IMR-90 (cell line): ENCODE measurements around the gene NETO2. TPM values are rescaled to one million over a fixed set of nuclear protein-coding genes. Genes with fewer than 3 reads are reported as not detected.

Experiments
- ATAC-seq: fragments of 200-7000 bp; cut with Tn5 transposase; 2 replicates; pipeline ENCODE4 v1.9.1; 2020; ENCODE audit warnings: low read depth, mild to moderate bottlenecking, moderate library complexity
- BruUV-seq: library from RNA; stranded (reverse); fragments of 400-500 nt; replicated peaks from 2 replicates; lab custom pipeline; 2021; lab: Mats Ljungman, UMichigan
- CTCF ChIA-PET: fragments of 300-600 bp; formaldehyde crosslinking; extraction: SDS; loops from one replicate; lab custom pipeline; 2021; ENCODE audit warnings: antibody characterized with exemption; lab: Yijun Ruan, JAX
- POLR2A ChIA-PET: fragments of 300-600 bp; sonication (Branson Sonifier 250); formaldehyde crosslinking; loops from one replicate; lab custom pipeline; 2022; ENCODE audit warnings: antibody characterized with exemption; ENCODE audit not compliant: unreplicated experiment; lab: Charles Lee
- DNase-seq: peaks from one replicate; pipeline ENCODE4 v3.0.0; 2013
- H2AFZ ChIP-seq: replicated peaks from 2 replicates; pipeline ENCODE3; 2013; ENCODE audit warnings: low read length, mild to moderate bottlenecking; ENCODE audit not compliant: poor library complexity
- H2AK5ac ChIP-seq: 2 replicates; pipeline ENCODE4 v1.6.1; 2013; ENCODE audit warnings: low read depth, low read length, inconsistent platforms
- H2AK9ac ChIP-seq: replicated peaks from 2 replicates; pipeline ENCODE3; 2013; ENCODE audit warnings: mild to moderate bottlenecking, low read depth, low read length, moderate library complexity; ENCODE audit not compliant: poor library complexity
- H2BK120ac ChIP-seq: 2 replicates; pipeline ENCODE4 v1.6.1; 2013; ENCODE audit warnings: low read depth, low read length, inconsistent platforms
- H2BK15ac ChIP-seq: 3 replicates; pipeline ENCODE4 v1.6.1; 2013; ENCODE audit warnings: low read depth, low read length, inconsistent platforms
- H2BK20ac ChIP-seq: 2 replicates; pipeline ENCODE4 v1.6.1; 2013; ENCODE audit warnings: low read depth, mild to moderate bottlenecking, inconsistent platforms, low read length, moderate library complexity
- H2BK5ac ChIP-seq: 2 replicates; pipeline ENCODE4 v1.6.1; 2013; ENCODE audit warnings: mild to moderate bottlenecking, low read depth, low read length, inconsistent platforms; ENCODE audit not compliant: poor library complexity, severe bottlenecking
- H3K14ac ChIP-seq: replicated peaks from 2 replicates; pipeline ENCODE4 v1.6.1; 2013; ENCODE audit warnings: low read depth, low read length, inconsistent platforms
- H3K18ac ChIP-seq: 2 replicates; pipeline ENCODE4 v1.6.1; 2013; ENCODE audit warnings: low read depth, low read length, control low read depth
- H3K23ac ChIP-seq: 2 replicates; pipeline ENCODE4 v1.6.1; 2013; ENCODE audit warnings: low read depth, low read length, inconsistent platforms
- H3K27ac ChIP-seq: 2 replicates; pipeline ENCODE4 v1.5.1; 2013; ENCODE audit warnings: mild to moderate bottlenecking, control low read depth, low read length; ENCODE audit not compliant: insufficient read depth
- H3K27me3 ChIP-seq: 2 replicates; pipeline ENCODE4 v1.6.1; 2013; ENCODE audit warnings: low read length; ENCODE audit not compliant: control insufficient read depth, insufficient read depth
- H3K36me3 ChIP-seq: 2 replicates; pipeline ENCODE4 v1.6.1; 2013; ENCODE audit warnings: low read length, mixed read lengths; ENCODE audit not compliant: control insufficient read depth, insufficient read depth
- H3K4ac ChIP-seq: 2 replicates; pipeline ENCODE4 v1.6.1; 2013; ENCODE audit warnings: low read depth, low read length, inconsistent platforms
- H3K4me1 ChIP-seq: 2 replicates; pipeline ENCODE4 v1.6.1; 2013; ENCODE audit warnings: low read length, mixed read lengths; ENCODE audit not compliant: control insufficient read depth, insufficient read depth
- H3K4me2 ChIP-seq: 2 replicates; pipeline ENCODE4 v1.6.1; 2013; ENCODE audit warnings: low read depth, mild to moderate bottlenecking, control low read depth, low read length, moderate library complexity
- H3K4me3 ChIP-seq: 2 replicates; pipeline ENCODE4 v1.5.1; 2013; ENCODE audit warnings: low read depth, mild to moderate bottlenecking, control low read depth, low read length, moderate library complexity; ENCODE audit not compliant: insufficient read depth
- H3K56ac ChIP-seq: 2 replicates; pipeline ENCODE4 v1.6.1; 2013; ENCODE audit warnings: low read length, inconsistent platforms; ENCODE audit not compliant: insufficient read depth; ENCODE audit errors: extremely low read depth
- H3K79me1 ChIP-seq, 2 experiments: 2 replicates each; pipeline ENCODE4 v1.6.1; 2013; ENCODE audit warnings: low read length in 2 of 2, inconsistent platforms in 1 of 2, low read depth in 1 of 2
- H3K9ac ChIP-seq: 2 replicates; pipeline ENCODE4 v1.6.1; 2013; ENCODE audit warnings: low read depth, low read length, control low read depth
- H3K9me1 ChIP-seq: 2 replicates; pipeline ENCODE4 v1.6.1; 2013; ENCODE audit warnings: low read length, inconsistent platforms; ENCODE audit not compliant: insufficient read depth
- H3K9me3 ChIP-seq: 2 replicates; pipeline ENCODE4 v1.6.1; 2013; ENCODE audit warnings: low read length; ENCODE audit not compliant: control insufficient read depth, insufficient read depth
- H4K20me1 ChIP-seq: 2 replicates; pipeline ENCODE4 v1.6.1; 2013; ENCODE audit warnings: low read length, inconsistent platforms; ENCODE audit not compliant: insufficient read depth
- H4K5ac ChIP-seq: 2 replicates; pipeline ENCODE4 v1.6.1; 2013; ENCODE audit warnings: mild to moderate bottlenecking, low read depth, low read length, control low read depth
- H4K8ac ChIP-seq, 2 experiments: 2 replicates each; pipeline ENCODE4 v1.6.1; 2013; ENCODE audit warnings: low read depth in 2 of 2, low read length in 2 of 2, control low read depth in 1 of 2, inconsistent platforms in 1 of 2
- H4K91ac ChIP-seq: 2 replicates; pipeline ENCODE4 v1.6.1; 2013; ENCODE audit warnings: low read depth, low read length, inconsistent platforms; ENCODE audit not compliant: insufficient read depth
- SMC3 ChIP-seq: fragments of 150-350 bp; IDR thresholded peaks from 2 replicates; pipeline ENCODE4 v1.6.1; 2016; ENCODE audit warnings: low read depth, mild to moderate bottlenecking, antibody characterized with exemption, low read length, moderate library complexity
- WGBS, 2 experiments: methylation state at CpG; one replicate each; pipeline versions ENCODE4 v1.1.5 to v1.1.7; 2013; ENCODE audit warnings: missing lambda C conversion rate in 2 of 2; ENCODE audit not compliant: insufficient read length in 1 of 2; ENCODE audit errors: extremely low coverage in 2 of 2; 5-methylcytosine and 5-hydroxymethylcytosine counted together
- dilution Hi-C: fragments of 300-500 bp; cut with HindIII; formaldehyde crosslinking; loops from one replicate; pipeline ENCODE4 v1.14.3; 2018; ENCODE audit warnings: low sequenced_read_pairs; ENCODE audit not compliant: unreplicated experiment
- in situ Hi-C: fragments of 300-500 bp; cut with MboI; formaldehyde crosslinking; loops from 3 replicates; pipeline ENCODE4 v1.14.3; 2019; ENCODE audit warnings: low sequenced_read_pairs, inconsistent platforms, mixed read lengths
- intact Hi-C: fragments of 100-400 bp; cut with micrococcal nuclease; formaldehyde crosslinking; loops from 2 replicates; pipeline ENCODE4 v1.10.0; 2022
- polyA plus RNA-seq, 3 experiments: library from polyadenylated mRNA; depleted of rRNA; stranded (reverse); fragments of >200 nt; gene quantifications; 2 replicates each; pipeline ENCODE4 v1.2.3, GENCODE V29; 2012; ENCODE audit warnings: low replicate concordance in 1 of 3
- total RNA-seq: library from RNA; depleted of rRNA; stranded (reverse); fragments of >200 nt; gene quantifications from 2 replicates; pipeline ENCODE4 v1.2.3, GENCODE V29; 2012

The NETO2 gene
- total and polyA plus RNA-seq, 2 of the 4 experiments (the other 2 are of a cell fraction), result 38.5 to 39.3 TPM

- Histone ChIP-seq H4K20me1 (no peaks in the 10 kb centered on the region), H3K9me1 (no peaks in the 10 kb centered on the region), H3K79me1 (no peaks in the 10 kb centered on the region), H2BK15ac (no peak overlapping the region), H4K91ac (no peak overlapping the region), H2BK120ac (no peak overlapping the region), H3K4me3 (no peak overlapping the region), H3K36me3 (no peaks in the 10 kb centered on the region), H4K8ac (no peak overlapping the region), H3K4ac (no peak overlapping the region), H4K5ac (no peak overlapping the region), H3K27ac (no peak overlapping the region), H2BK20ac (no peak overlapping the region), H3K14ac (no peak overlapping the region), H3K18ac (no peak overlapping the region), H3K9ac (no peak overlapping the region), H3K4me2 (no peak overlapping the region), H3K23ac (no peak overlapping the region), H2AFZ (peak overlapping the region; percentile 58), H3K9me3 (no peaks in the 10 kb centered on the region), H3K56ac (no peak overlapping the region), H3K27me3 (peaks cover 6% of the 10 kb centered on the region; the same call in 1 of the 2 replicates), H2BK5ac (no peak overlapping the region), H2AK9ac (no peak overlapping the region), H2AK5ac (no peak overlapping the region), H3K4me1 (no peaks in the 10 kb centered on the region)
- dilution Hi-C loops, result no loop called here
- TF ChIP-seq SMC3, result no peak
- no TSS peak for BruUV-seq
- DNase-seq (no peak), ATAC-seq (no peak)
- WGBS, 2 experiments, result 30% methylated on average over 2 of the region's 12 CpGs; no CpG with 5 or more reads in 1 of the 2 experiments
- in situ Hi-C loops, result no loop called here
- intact Hi-C loops, result no loop called here
- POLR2A ChIA-PET, result no interaction called here
- CTCF ChIA-PET, result no interaction called here
Observed at GRCh38 chr16:47061204-47061603, 82.5 kb downstream of the NETO2 start.
